SH-SY5Y (cell line): ENCODE results near the gene SF3B4.

ENCODE experiments used
- GATA2 ChIP-seq: IDR thresholded peaks from 2 replicates; pipeline ENCODE4 v1.6.1; 2011; ENCODE audit warnings: mild to moderate bottlenecking, low read depth, low read length
- GATA3 ChIP-seq: IDR thresholded peaks from 2 replicates; pipeline ENCODE4 v1.6.1; 2011; ENCODE audit warnings: low read depth, mild to moderate bottlenecking, low read length, moderate library complexity

- TF ChIP-seq GATA2, result no peak
- TF ChIP-seq GATA3, result no peak
Measured at GRCh38 chr1:149933208-149933607, 5.6 kb upstream of the SF3B4 start.
